H1 (cell line): ENCODE results near the gene ACTL10. TPM values are rescaled to one million over a fixed set of nuclear protein-coding genes. Genes with fewer than 3 reads are reported as not detected.
A peak's percentile ranks its signal among the peaks of the same experiment; 100 is the strongest.

ENCODE experiments used
- CTCF ChIA-PET: fragments of 300-600 bp; sonication (Branson Sonifier 250); formaldehyde crosslinking; loops from one replicate; lab custom pipeline; 2021; ENCODE audit not compliant: partially characterized antibody; lab: Charles Lee
- POLR2A ChIA-PET: fragments of 300-600 bp; sonication (Branson Sonifier 250); formaldehyde crosslinking; loops from one replicate; lab custom pipeline; 2021; ENCODE audit warnings: inconsistent platforms; ENCODE audit not compliant: partially characterized antibody; lab: Charles Lee
- DNase-seq, 2 experiments: peaks; one replicate each; pipeline versions ENCODE4 v3.0.0 to v3.0.0-alpha.2; 2010 to 2022; ENCODE audit warnings: low spot score in 2 of 2, low read depth in 1 of 2, mixed read lengths in 1 of 2
- FAIRE-seq: peaks from 2 replicates; lab custom pipeline; 2011; peaks lifted over from hg19 to GRCh38; lab: Jason Lieb, UNC
- H2AFZ ChIP-seq: 2 replicates; pipeline ENCODE4 v1.8.1; 2012; ENCODE audit warnings: low read length, inconsistent platforms
- H2AK5ac ChIP-seq: 2 replicates; pipeline ENCODE4 v1.6.1; 2013; ENCODE audit warnings: low read depth, low read length
- H2BK120ac ChIP-seq: replicated peaks from 2 replicates; pipeline ENCODE3; 2013; ENCODE audit warnings: low read depth, low read length, inconsistent platforms
- H2BK12ac ChIP-seq: 2 replicates; pipeline ENCODE4 v1.6.1; 2013; ENCODE audit warnings: low read depth, low read length
- H2BK15ac ChIP-seq: 2 replicates; pipeline ENCODE4 v1.6.1; 2013; ENCODE audit warnings: low read length
- H2BK20ac ChIP-seq: 2 replicates; pipeline ENCODE4 v1.6.1; 2013; ENCODE audit warnings: low read length
- H2BK5ac ChIP-seq: 2 replicates; pipeline ENCODE4 v1.6.1; 2013; ENCODE audit warnings: low read depth, low read length
- H3K14ac ChIP-seq: 2 replicates; pipeline ENCODE4 v1.6.1; 2013; ENCODE audit warnings: inconsistent platforms; ENCODE audit not compliant: insufficient read length
- H3K18ac ChIP-seq: 2 replicates; pipeline ENCODE4 v1.6.1; 2013; ENCODE audit warnings: low read length; ENCODE audit errors: extremely low read depth
- H3K23ac ChIP-seq: 2 replicates; pipeline ENCODE4 v1.6.1; 2013; ENCODE audit warnings: inconsistent platforms; ENCODE audit not compliant: insufficient read length
- H3K23me2 ChIP-seq: 2 replicates; pipeline ENCODE4 v1.6.1; 2013; ENCODE audit warnings: low read depth, low read length
- H3K27ac ChIP-seq: 2 replicates; pipeline ENCODE4 v1.6.1; 2011; ENCODE audit warnings: low read depth, low read length, inconsistent platforms
- H3K27me3 ChIP-seq, 4 experiments: replicated peaks in 1 of 4; 1 replicate in 1 of 4; 2 replicates in 3 of 4; pipeline versions ENCODE4 v1.6.1 to v1.8.1; 2011 to 2013; ENCODE audit warnings: low read length in 3 of 4, mild to moderate bottlenecking in 3 of 4, inconsistent platforms in 2 of 4, mixed read lengths in 2 of 4, moderate library complexity in 1 of 4; ENCODE audit not compliant: control insufficient read depth in 3 of 4, insufficient read depth in 3 of 4; ENCODE audit errors: extremely low read depth in 1 of 4
- H3K36me3 ChIP-seq, 4 experiments: 2 replicates each; pipeline versions ENCODE4 v1.6.1 to v1.8.1; 2011 to 2013; ENCODE audit warnings: mild to moderate bottlenecking in 4 of 4, low read length in 3 of 4, moderate library complexity in 2 of 4, control low read depth in 1 of 4, inconsistent platforms in 1 of 4; ENCODE audit not compliant: insufficient read depth in 4 of 4, control insufficient read depth in 2 of 4
- H3K4ac ChIP-seq: replicated peaks from 2 replicates; pipeline ENCODE3; 2013; ENCODE audit warnings: low read length, low read depth, mixed read lengths, inconsistent platforms; ENCODE audit not compliant: insufficient read length
- H3K4me1 ChIP-seq, 4 experiments: replicated peaks in 1 of 4; 1 replicate in 1 of 4; 2 replicates in 3 of 4; pipeline versions ENCODE4 v1.6.1 to v1.8.1; 2011 to 2013; ENCODE audit warnings: low read length in 3 of 4, inconsistent platforms in 2 of 4, mixed read lengths in 1 of 4; ENCODE audit not compliant: insufficient read depth in 4 of 4, control insufficient read depth in 3 of 4
- H3K4me2 ChIP-seq, 2 experiments: 2 replicates each; pipeline versions ENCODE4 v1.6.1 to v1.8.1; 2011 to 2013; ENCODE audit warnings: low read depth in 2 of 2, low read length in 2 of 2, control low read depth in 1 of 2, inconsistent platforms in 1 of 2, mild to moderate bottlenecking in 1 of 2; ENCODE audit not compliant: insufficient read depth in 1 of 2
- H3K4me3 ChIP-seq, 4 experiments: fragments of 200-600, 300-600 bp in 1 of 4; sonication (generic), shearing (Covaris generic), sonication (Bioruptor Twin) in 1 of 4; 2 replicates each; pipeline versions ENCODE4 v1.5.1 to v1.8.1; 2011 to 2016; ENCODE audit warnings: low read length in 4 of 4, low read depth in 3 of 4, control low read depth in 2 of 4, inconsistent platforms in 2 of 4, mild to moderate bottlenecking in 2 of 4, mixed read lengths in 1 of 4, moderate library complexity in 1 of 4; ENCODE audit not compliant: insufficient read depth in 2 of 4; ENCODE audit errors: extremely low read depth in 1 of 4
- H3K56ac ChIP-seq: replicated peaks from 2 replicates; pipeline ENCODE3; 2013; ENCODE audit warnings: low read depth, mild to moderate bottlenecking, mixed read lengths, low read length, inconsistent platforms; ENCODE audit not compliant: insufficient read length
- H3K79me1 ChIP-seq: 2 replicates; pipeline ENCODE4 v1.6.1; 2013; ENCODE audit warnings: low read depth, low read length, control low read depth
- H3K79me2 ChIP-seq, 2 experiments: 2 replicates each; pipeline versions ENCODE4 v1.6.1 to v1.8.1; 2012 to 2013; ENCODE audit warnings: low read length in 2 of 2, mild to moderate bottlenecking in 2 of 2, inconsistent platforms in 1 of 2; ENCODE audit not compliant: insufficient read depth in 2 of 2, control insufficient read depth in 1 of 2
- H3K9ac ChIP-seq, 4 experiments: replicated peaks in 1 of 4; 1 replicate in 1 of 4; 2 replicates in 3 of 4; pipeline versions ENCODE4 v1.6.1 to v1.8.1; 2011 to 2013; ENCODE audit warnings: low read depth in 3 of 4, low read length in 3 of 4, control low read depth in 2 of 4, mild to moderate bottlenecking in 2 of 4, moderate library complexity in 2 of 4, inconsistent platforms in 1 of 4; ENCODE audit errors: extremely low read depth in 1 of 4
- H3K9me3 ChIP-seq, 2 experiments: 2 replicates each; pipeline versions ENCODE4 v1.6.1 to v1.8.1; 2012 to 2013; ENCODE audit warnings: mild to moderate bottlenecking in 2 of 2, moderate library complexity in 2 of 2, control low read depth in 1 of 2, inconsistent platforms in 1 of 2, low read depth in 1 of 2, low read length in 1 of 2, mixed read lengths in 1 of 2; ENCODE audit not compliant: insufficient read depth in 2 of 2
- H4K20me1 ChIP-seq, 2 experiments: replicated peaks in 1 of 2; 2 replicates each; pipeline versions ENCODE3 to v1.8.1; 2011 to 2013; ENCODE audit warnings: inconsistent platforms in 2 of 2, low read length in 2 of 2, mild to moderate bottlenecking in 1 of 2; ENCODE audit not compliant: insufficient read depth in 2 of 2, control insufficient read depth in 1 of 2
- H4K5ac ChIP-seq: 2 replicates; pipeline ENCODE4 v1.6.1; 2013; ENCODE audit warnings: low read length, low read depth, mixed read lengths, inconsistent platforms; ENCODE audit not compliant: insufficient read length
- H4K8ac ChIP-seq: 2 replicates; pipeline ENCODE4 v1.8.0; 2013; ENCODE audit warnings: mild to moderate bottlenecking, moderate library complexity, low read length, inconsistent platforms; ENCODE audit not compliant: insufficient read depth; ENCODE audit errors: extremely low read depth
- H4K91ac ChIP-seq: replicated peaks from 2 replicates; pipeline ENCODE3; 2013; ENCODE audit warnings: low read length, mixed read lengths, inconsistent platforms; ENCODE audit not compliant: insufficient read length
- EZH2 ChIP-seq: fragments of 200-600 bp; sonication (generic); IDR thresholded peaks from 2 replicates; pipeline ENCODE4 v1.7.1; 2012; ENCODE audit warnings: low read depth, mild to moderate bottlenecking, moderate library complexity, low read length, inconsistent platforms; ENCODE audit not compliant: severe bottlenecking
- GTF2F1 ChIP-seq: IDR thresholded peaks from 2 replicates; pipeline ENCODE4 v1.6.1; 2012; ENCODE audit warnings: low read depth, low read length, improper control_type of control experiment, borderline replicate concordance
- POLR2A ChIP-seq, 2 experiments: IDR thresholded peaks; 1 replicate in 1 of 2; 2 replicates in 1 of 2; pipeline ENCODE4 v1.6.1; 2011; ENCODE audit warnings: low read depth in 2 of 2, low read length in 2 of 2, mild to moderate bottlenecking in 2 of 2; ENCODE audit errors: control extremely low read depth in 1 of 2
- POLR2AphosphoS5 ChIP-seq: IDR thresholded peaks from 2 replicates; pipeline ENCODE4 v1.6.1; 2011; ENCODE audit warnings: low read depth, low read length
- WGBS, 2 experiments: shearing (Covaris generic) in 1 of 2; methylation state at CpG; one replicate each; pipeline versions ENCODE4 v1.1.6 to v1.1.7; 2013 to 2015; ENCODE audit warnings: low lambda C conversion rate in 2 of 2, mixed read lengths in 2 of 2, inconsistent platforms in 1 of 2, low coverage in 1 of 2, missing lambda C conversion rate in 1 of 2; ENCODE audit not compliant: insufficient replicate concordance in 2 of 2, insufficient coverage in 1 of 2, insufficient read length in 1 of 2; ENCODE audit errors: extremely low coverage in 1 of 2, missing lambda C conversion rate in 1 of 2; 5-methylcytosine and 5-hydroxymethylcytosine counted together
- polyA plus RNA-seq, 7 experiments: library from polyadenylated mRNA; depleted of rRNA in 3 of 7; stranded (reverse) in 5 of 7; unstranded in 2 of 7; fragments of >200 nt in 5 of 7; fragments of 200-250 nt in 2 of 7; gene quantifications; 1 replicate in 5 of 7; 2 replicates in 1 of 7; 4 replicates in 1 of 7; pipeline versions ENCODE4 v1.2.1 to v1.2.3, GENCODE V29; 2011 to 2013; ENCODE audit warnings: missing spikeins in 2 of 7, mixed read lengths in 2 of 7
- total RNA-seq: library from RNA; stranded (reverse); fragmentation: NEBNext Ultra II Directional; extraction: Animal tissue kit (Norgen Biotek cat#: 25700); gene quantifications from 2 replicates; pipeline ENCODE4 v1.2.1, GENCODE V29; 2021

Gene ACTL10
- total and polyA plus RNA-seq, 2 of the 8 experiments (the other 6 are each of a cell fraction or from before 2014, with no cell fraction given) = 0.26 TPM; not detected in 1

GRCh38 chr20:33681728-33682353, 15.1 kb downstream of the ACTL10 start:
- Histone ChIP-seq H3K79me1 (peaks cover 19% of the 10 kb centered on the region), H3K56ac (no peak overlapping the region), H3K27me3 (no peaks in the 10 kb centered on the region), H2AK5ac (no peak overlapping the region), H2BK120ac (no peak overlapping the region), H2BK12ac (no peak overlapping the region), H3K36me3 (peaks cover 18 to 33% (median 25%) of the 10 kb centered on the region in 4 experiments; a peak in 7 of 8 replicates), H3K18ac (no peak overlapping the region), H3K4ac (no peak overlapping the region), H4K91ac (no peak overlapping the region), H2BK5ac (no peak overlapping the region), H4K8ac (no peak overlapping the region), H2BK15ac (no peak overlapping the region), H3K79me2 (peaks cover 0 to 51% of the 10 kb centered on the region in 2 experiments; a peak in 3 of 4 replicates), H3K14ac (no peak overlapping the region), H3K23ac (no peak overlapping the region), H4K5ac (no peak overlapping the region), H2AFZ (no peak overlapping the region), H3K9me3 (no peaks in the 10 kb centered on the region), H3K4me1 (peaks cover 4 to 22% (median 13%) of the 10 kb centered on the region in 4 experiments), H2BK20ac (no peak overlapping the region), H3K4me2 (no peak overlapping the region), H3K23me2 (peaks cover 9% of the 10 kb centered on the region), H3K27ac (no peak overlapping the region), H3K4me3 (no peak overlapping the region), H3K9ac (no peak overlapping the region), H4K20me1 (peaks cover 19 to 51% of the 10 kb centered on the region in 2 experiments)
- TF ChIP-seq POLR2A (IDR thresholded peaks at IDR 0.05; ENCODE audit: control extremely low read depth in 1 of 2, low read depth in 2 of 2, low read length in 2 of 2) (0 out of 3 replicates have a peak, but pooled peaks of 1 of the 2 experiments have one; percentile 21), POLR2AphosphoS5 (peak; percentile 50; the same call in 1 of the 2 replicates), EZH2 (no peak), GTF2F1 (no peak)
- FAIRE-seq (no peak), DNase-seq (no peak)
- ChIA-PET CTCF (interaction anchor here (0.8 to 2.2 kb wide), 4 partner anchors 9 to 157 kb away, joined by 3 to 14 read pairs (median 4); partner anchors contain the start of gene ACTL10), POLR2A (interaction anchor here (0.7 to 14.0 kb wide), 4 partner anchors 11 to 212 kb away, joined by 3 to 245 read pairs (median 3); partner anchors contain the start of genes ACTL10, C20orf144 and NECAB3)
- 98% methylated on average over 7 of the region's 9 CpGs; no CpG with 5 or more reads in 1 of the 2 experiments for WGBS, 2 experiments
